GM12874 (cell line): ENCODE data around the gene TBATA.

Experiments
- CTCF ChIP-seq: IDR thresholded peaks from 2 replicates; pipeline ENCODE4 v1.5.1; 2011; ENCODE audit warnings: low read depth, mild to moderate bottlenecking, control low read depth, low read length, moderate library complexity; ENCODE audit not compliant: insufficient read depth

TBATA gene

GRCh38 chr10:70772627-70773026 is 12.6 kb downstream of the TBATA start:
- TF ChIP-seq CTCF = no peak

DNA sequence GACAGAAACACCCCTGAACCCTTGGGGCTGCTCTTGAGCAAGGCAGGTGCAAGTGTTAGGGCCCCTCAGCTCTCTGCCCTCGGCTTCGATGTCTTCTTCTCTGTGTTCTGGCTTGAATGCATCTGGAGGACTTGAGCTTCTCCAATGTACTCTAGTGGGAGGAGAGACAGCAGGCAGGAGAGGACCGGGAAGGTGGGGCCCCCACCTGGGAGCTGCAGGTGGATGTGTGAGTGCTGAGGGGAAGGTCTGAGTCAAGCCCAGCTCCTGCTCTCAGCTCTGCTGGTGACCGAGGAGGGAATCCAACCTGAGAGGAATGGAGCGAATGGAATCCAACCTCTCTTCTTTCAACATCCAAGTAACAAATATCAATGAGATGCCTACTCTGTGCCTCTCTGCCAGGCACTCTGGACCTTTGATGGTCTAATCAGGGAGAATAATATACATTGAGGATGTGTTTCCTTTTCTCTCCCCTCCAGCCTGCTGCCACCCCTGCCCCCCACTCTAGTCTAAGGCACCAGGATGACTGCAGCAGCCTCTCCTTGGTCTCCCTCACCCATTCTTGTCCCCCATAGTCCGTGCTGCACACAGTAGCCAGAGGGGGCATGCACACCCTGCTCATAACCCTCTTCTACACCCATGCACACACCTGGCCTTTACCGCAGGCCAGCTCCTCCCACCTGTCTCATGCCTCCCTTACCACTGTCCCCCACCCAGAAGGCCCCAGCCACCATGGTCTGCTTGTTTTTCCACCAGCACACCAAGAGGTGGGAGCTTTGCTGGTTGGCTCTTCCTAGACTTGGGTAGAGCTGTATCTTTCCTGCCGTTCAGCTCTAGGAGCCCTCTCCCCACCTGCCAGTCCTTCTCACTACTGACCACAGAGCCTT is 13.6 kb downstream of the TBATA start:
- TF ChIP-seq CTCF = no peak

- no peak for TF ChIP-seq CTCF
Observed at GRCh38 chr10:70770001-70770400, 15.2 kb downstream of the TBATA start.

- no peak for TF ChIP-seq CTCF
Observed at GRCh38 chr10:70769121-70769520, 16.1 kb downstream of the TBATA start.

DNA sequence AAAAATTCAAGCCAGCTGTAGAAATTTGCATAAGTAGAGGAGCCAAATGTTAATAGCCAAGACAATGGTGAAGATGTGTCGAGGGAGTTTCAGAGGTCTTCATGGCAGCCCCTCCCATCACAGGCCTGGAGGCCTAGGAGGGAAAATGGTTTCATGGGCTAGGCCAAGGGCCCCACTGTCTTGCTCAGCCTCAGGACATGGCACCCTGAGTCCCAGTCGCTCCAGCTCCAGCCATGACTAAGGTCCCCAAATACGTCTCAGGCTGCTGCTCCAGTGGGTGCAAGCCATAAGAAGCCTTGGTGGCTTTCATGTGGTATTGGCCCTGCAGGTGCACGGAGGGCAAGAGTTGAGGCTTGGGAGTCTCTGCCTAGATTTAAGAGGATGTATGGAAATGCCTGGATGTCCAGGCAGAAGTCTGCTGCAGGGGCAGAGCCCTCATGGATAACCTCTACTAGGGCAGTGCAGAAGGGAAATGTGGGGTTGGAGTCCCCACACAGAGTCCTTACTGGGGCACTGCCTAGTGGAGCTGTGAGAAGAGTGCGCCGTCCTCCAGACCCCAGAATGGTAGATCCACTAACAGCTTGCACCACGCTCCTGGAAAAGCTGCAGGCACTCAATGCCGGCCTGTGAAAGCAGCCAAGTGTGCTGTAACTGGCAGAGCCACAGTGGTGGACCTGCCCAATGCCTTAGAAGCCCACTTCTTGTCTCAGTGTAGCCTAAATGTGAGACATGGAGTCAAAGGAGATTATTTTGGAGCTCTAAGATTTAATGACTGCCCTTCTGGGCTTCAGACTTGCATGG is 19.2 kb downstream of the TBATA start:
- TF ChIP-seq CTCF = no peak

DNA sequence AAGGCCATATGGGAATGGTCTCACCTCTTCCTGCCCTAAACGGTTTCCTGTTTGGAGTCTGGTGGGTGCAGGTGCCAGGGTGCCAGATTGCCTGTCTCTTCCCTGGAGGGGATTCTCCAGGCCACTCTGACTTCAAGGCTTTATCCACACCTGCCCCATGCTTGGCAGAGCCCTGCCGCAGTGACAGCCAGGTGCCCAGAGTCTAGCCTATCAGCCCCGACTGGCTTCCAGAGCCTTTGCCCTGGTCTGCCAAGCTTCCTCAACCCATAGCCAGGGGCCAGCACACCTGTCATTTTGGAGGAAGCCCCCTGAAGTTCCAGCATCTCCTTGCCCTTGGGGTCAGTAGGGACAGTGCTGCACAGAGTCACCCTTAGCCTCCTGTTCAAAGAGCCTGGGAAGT is 21.6 kb downstream of the TBATA start:
- no peak for TF ChIP-seq CTCF

DNA sequence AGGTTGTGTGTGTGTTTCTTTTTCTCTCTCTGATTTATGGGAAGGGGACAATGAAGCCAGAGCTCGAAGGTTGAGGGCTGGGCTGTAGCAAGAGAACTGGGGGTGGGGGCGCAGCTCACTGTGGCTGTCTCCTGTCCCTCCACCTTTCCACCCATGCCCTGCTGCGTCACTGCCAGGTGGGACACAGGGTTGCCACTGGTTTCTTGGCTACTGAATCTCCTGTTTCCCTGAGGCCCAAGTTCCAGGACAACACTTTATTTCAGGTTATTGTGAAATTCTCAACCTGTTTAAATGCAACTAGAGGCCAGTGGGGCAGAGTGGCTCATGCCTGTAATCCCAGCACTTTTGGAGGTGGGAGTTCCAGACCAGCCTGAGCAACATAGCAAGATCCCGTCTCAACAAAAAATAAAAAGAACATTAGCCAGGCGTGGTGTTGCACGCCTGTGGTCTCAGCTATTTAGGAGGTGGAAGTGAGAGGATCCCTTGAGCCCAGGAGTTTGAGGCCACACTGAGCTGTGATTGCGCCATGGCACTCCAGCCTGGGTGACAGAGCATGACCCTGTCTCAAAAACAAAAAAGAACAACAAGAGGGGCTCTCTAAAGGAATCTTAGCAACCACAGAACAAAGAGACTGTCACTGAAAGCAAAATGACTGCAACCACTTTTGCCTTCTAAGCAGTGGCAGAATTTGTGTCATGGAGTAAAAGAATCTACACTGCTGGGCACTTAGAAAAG is 22.6 kb downstream of the TBATA start:
- TF ChIP-seq CTCF = no peak
